Right renal cortex interstitium (tissue), 3 donors: Measurements from ENCODE around the gene SLC26A6. TPM values are rescaled to one million over a fixed set of nuclear protein-coding genes. Genes with fewer than 3 reads are reported as not detected.

Source experiments
- DNase-seq, 3 donors: peaks; one replicate each; pipeline ENCODE4 v3.0.0-alpha.2; 2013; ENCODE audit warnings: low read depth in 3 of 3, low spot score in 2 of 3
- polyA plus RNA-seq, 3 donors: library from polyadenylated mRNA; unstranded; fragments of 120-200 nt; gene quantifications; one replicate each; pipeline ENCODE4 v1.2.1, GENCODE V29; 2013; ENCODE audit not compliant: insufficient read length in 3 of 3

SLC26A6 gene
- polyA plus RNA-seq, 3 donors: 16.5 to 26.2 (median 18.4) TPM

DNA sequence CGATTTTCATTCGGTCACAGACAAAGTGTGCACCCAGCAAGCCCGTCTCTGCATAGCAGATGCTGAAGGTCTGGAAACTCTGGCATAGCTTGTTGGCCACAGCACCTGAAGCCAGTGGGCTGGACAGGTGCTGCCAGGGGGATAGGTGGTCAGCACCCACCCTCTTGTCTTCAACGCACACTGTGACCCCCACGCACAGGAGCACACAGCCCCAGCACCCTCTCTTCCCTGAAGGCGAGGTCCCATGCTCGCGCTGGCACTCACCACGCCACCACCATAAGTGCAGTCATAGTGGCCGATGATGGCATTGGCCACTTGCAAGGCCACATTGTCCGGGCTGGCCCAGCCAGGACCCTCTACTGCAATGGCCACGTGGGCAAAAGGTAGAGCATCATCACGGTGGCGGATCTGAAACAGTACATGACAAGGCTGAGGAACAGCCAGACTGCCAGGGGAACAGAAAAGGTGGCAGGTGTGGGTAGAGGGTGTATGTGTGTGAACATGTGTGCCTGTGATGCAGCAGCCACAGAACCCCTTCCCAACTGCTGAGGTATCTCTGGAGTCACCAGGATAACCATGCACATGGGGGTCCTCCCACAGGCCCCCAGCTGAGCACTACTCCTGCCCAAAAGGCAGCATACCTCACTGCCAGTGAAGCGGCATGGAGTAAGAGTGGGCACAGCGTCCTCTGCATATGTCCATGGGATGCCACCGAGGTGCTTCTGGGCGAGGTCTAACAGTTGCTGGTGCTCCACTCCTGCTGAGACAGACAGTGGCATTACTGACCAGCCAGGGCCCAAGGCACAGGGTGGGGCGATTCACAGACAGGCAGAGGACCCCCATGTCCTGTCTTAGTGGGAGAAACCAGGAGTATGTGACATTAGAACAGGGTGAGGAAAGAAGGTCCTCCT, 34.3 kb downstream of the SLC26A6 start:
- no peak for DNase-seq

DNA sequence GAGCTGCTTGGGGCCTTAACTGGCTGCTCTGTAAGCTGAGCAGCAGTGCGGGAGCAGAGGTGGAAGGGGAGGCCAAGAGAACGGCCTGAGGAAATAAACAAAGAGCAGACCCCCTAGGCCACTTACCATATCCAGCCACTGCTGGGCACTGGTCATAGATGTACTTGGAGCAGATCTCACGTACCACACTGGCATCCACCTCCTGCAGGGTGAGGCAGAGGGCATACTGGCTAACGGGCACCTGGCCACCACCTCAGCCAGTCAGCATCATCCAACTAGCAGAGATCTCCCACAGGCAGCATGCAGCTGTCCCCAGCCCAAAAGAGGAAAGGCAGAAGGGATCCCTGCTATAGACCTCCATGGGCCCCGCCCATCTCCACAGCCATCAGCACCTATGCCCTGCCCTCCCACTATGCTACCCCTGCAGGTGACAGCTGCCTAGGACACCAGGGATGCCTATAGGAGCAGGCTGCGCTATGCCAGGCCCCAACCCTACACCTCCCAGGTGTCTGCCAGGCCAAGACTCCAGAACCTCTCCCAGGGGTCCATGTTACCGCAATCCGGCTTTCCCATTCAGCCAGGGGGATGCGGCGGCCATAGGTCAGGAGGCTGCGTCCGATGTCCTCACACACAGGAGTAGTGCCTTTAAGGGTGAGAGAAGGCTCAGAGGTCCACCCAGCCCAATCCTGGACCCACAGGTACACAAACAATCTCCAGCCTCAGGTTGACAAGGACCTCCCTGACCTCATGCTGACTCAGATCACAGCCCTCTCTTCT, 35.6 kb downstream of the SLC26A6 start:
- DNase-seq: no peak

DNA sequence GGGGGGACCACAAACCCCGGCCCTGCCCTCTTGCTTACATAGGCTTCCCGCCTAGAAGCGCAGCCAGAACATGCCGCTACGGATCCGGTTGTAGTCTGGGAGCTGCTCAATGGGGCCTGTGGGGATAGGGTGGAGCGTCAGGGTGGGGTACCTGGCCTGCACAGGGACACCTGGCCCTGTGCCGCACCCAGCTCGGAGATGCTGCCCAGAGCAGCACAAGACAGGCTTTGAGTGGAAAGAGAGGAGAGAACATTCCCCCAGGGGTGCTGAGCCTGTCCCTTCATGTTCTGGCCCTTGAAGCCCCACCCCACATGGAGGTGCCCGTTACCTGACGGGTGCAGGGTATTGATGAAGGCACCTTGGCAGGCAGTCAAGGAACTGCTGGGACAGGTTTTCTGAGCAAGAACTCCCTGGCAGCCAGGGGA, 36.2 kb downstream of the SLC26A6 start:
- DNase-seq: no peak

DNA sequence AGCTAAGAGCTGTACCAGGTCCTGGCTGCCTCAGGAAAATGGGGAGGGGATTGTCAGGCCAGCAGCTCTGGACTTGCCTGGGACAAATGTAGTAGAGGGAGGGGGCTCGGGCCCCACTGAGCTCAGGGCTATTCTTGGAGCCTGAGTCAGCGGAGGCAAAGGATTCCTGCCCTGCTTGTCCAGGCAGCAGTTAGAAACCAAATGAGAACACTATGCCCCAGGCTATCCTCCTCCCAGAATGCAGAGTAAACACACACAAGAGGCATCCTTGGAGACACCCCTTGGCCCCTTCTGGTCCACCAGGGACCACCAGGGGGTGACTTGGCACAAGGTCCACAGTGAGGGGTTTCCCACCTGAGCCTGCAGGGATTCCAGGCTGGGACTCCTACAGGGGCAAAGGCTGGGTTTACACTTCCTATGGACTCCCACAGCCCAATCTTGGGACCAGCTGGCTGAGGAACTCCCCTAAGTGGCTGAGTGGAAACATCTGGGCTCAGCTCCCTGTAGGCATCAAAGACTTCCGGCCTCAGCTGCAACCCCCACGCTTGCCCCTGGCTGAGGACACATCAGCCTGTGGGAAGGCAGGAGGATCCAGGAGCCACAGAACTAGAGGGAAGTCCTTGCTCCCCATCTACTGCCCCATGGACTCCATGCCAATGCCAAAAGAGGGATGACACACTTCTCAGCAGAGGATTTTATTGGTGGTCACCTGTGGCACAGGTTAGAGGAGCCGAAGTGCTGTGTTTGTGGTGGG, 36.8 kb downstream of the SLC26A6 start:
- DNase-seq: peak; percentile 64 to 75 (median 74)

DNA sequence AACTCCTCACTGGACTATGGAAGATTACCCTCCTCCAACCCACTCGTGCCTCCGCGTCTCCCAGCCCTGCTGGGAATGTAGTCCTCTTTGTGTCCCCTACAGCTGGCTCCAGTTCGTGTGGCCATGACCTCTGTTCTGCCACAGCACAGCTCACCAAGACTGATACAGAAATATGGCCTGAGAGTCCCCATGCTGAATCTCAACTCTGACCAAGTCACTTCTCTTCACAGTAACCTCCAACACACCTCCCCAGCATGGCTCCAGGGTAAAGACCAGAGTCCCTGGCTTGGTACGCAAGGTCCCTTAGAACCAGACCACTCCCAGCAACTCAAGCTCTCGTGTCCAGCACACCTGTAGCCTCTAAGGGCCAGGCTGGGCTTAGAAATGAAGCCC, 37.9 kb downstream of the SLC26A6 start:
- no peak for DNase-seq

DNA sequence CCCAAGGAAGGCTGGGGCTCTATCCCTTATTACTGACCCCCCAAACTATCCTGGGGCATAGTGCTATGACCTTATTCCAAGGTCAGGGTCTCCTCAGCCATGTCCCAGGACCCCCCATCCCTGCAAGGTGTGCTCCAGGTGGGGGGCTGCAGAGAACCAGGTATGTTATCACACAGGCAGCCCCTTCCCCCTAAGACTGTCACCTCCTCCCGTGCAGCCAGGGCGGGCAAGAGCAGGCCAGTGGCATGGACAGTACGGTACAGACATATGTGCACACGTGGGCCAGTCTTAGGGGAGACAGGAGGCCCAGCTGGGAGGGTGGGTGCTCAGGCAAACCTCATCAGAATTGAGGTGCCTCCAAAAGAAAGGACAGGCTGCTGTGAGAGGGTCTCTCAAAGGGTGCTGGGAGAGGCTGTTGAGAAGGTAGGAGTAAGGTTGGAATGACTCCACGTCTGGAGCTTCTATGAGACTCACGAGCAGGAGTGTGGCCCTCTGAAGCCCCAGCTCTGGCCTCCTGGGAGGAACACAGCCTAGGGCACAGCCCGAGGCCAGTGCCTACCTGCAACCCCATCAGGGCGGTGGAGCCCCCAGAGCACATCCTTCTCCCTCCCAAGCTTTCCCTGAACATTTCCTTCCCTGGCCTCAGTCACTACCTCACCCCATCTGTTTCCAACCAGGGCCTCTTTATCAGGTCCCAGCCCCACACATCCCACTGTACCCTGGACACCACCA, 38.4 kb downstream of the SLC26A6 start:
- no peak for DNase-seq

DNA sequence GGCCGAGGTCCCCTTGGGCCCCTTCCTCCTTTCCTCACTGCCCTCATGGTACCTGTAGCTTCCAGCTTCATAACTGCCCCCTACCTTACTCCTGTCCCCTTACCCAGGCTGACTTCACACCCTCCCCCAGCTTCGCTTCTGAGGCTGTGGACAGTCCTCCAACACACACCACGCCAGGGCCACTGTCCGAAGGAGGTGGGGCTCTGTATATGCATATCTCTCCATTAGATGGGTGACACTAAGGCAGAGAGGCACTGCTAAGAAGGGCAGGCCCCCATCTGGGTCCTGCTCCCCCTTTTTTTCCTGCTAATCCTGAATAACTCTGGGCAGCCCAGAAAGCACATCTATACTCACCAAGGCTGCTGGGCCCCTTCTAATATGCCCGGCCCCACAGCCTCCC, 39.1 kb downstream of the SLC26A6 start:
- no peak for DNase-seq

DNA sequence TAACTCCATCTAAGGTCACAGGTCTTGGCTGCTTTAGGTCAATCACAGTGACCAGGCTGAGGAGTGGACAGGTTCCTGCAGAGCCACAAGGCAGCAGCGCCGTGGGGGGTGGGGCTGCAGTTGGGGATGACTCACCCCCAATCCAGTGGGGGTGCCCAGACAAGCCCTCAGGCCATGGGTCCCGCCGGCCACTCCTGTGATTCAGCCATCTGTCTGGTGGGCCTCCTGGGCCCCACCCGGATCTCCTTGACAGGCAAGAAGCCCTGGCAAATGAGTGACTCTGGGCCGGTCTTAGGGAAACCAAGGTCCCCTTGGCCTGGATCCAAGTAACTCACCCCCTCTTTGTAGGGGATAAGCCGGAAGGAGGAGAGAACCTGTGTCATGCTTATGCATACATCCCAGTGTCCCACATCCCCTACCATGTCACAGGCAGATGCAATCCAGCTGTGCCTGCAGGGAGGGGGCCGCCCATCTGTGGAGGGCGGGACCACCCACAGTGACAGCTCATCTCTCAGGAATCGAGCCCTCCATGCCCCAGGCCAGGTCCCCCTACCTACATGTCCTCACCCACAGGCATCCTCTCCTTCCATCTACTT, 39.6 kb downstream of the SLC26A6 start:
- DNase-seq: peak in 1 of 3 donors; percentile 16

DNA sequence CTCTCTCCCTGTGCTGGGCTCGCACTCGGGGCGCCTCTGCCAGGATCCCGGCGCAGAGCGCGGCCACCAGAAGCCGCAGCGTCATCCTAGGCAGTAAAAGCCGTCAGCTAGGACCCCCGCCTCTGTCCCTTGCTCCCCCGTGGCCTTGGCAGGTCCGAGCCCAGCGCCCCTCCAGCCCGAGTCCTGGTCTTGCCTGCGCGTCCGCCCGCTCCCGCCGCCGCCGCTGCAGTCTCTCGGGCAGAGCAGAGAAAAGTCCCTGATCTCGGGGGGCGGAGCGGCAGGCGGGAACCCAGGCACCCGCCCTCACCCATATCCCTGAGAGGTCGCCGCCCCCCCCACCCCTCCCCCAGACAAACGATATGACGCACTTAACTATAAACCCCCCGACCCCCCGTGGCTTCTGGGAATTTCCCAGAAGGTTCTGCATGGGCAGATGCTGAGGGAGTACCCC, 40.2 kb downstream of the SLC26A6 start, which contains the start of gene COL7A1:
TSS of gene COL7A1 (minus strand) at position 255 of the 451 bp plus-strand sequence. CDS start at position 85, 170 bp downstream.
- no peak for DNase-seq

DNA sequence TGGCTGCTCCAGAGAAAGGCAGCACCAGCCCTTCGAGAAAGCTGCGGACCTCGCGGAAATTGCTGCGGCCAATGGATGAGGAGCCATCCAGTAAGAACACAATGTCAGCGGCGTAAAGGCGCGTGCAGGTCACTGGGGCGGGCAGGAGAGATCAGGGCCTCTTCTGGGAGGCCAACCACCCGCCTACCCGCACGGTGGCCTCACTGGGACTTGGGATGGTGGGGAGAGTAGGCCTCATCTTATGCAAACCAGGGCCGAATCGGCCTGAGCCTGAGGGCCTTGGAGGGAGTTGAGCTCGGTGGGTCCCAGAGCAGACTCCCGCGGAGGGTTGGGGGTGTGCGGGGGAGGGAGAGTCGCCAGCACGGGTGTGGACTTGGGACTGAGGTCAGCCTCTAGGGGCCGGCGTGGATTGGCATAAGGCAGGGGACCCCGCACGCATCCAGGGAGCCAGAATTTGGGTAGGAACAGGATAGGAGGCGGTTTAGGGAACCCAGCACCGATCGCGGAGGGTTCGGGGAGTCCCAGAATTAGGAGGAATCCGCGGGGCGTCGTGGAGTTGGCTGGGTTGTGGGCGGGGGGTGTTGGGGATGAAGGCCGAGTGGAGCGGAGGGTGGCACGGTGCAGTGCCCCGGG, 40.7 kb downstream of the SLC26A6 start:
- DNase-seq: no peak

DNA sequence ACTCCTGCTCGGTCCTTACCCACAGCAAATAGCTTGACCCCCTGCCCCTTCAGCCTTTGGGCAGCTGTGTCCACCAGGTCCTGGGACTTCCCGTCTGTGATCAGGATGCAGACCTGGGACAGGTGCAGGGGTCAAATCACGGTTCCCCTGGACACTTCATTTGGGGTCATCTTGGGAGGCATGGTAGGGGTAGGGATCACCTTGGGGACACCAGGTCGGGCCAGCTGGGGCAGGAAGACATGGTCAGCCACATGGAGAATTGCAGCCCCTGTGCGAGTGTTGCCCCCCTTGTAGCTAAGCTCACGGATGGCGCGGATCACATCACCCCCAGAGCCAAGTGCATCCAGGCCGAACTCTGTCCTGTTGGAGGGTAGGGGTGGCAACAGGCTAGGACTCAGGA, 41.9 kb downstream of the SLC26A6 start:
- no peak for DNase-seq

DNA sequence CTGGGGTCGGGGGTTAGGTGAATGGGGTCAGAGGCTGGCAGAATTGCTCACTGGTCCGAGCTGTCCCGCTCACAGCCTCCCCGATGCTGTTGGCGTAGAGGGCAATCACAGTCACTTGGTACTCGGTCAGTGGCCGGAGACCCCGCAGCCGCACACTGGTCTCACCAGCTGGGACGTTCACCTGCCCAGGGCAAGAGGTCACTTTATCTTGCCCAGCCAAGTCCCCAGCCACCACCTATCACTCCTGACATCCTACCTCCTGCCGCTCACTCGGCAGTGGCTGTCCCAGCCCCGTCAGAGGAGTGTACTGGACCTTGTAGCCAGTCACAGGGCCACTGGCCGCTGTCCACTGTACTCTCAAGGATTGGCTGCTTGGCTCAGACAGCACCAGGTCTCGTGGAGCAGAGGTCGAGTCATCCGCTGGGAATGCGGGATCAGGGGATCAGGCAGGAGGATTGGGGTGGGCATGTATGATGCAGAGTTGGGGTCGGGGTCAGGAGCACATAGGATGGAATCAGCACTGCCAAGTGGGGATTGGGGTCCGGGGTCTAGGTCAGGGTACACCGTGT, 42.7 kb downstream of the SLC26A6 start:
- DNase-seq: no peak

DNA sequence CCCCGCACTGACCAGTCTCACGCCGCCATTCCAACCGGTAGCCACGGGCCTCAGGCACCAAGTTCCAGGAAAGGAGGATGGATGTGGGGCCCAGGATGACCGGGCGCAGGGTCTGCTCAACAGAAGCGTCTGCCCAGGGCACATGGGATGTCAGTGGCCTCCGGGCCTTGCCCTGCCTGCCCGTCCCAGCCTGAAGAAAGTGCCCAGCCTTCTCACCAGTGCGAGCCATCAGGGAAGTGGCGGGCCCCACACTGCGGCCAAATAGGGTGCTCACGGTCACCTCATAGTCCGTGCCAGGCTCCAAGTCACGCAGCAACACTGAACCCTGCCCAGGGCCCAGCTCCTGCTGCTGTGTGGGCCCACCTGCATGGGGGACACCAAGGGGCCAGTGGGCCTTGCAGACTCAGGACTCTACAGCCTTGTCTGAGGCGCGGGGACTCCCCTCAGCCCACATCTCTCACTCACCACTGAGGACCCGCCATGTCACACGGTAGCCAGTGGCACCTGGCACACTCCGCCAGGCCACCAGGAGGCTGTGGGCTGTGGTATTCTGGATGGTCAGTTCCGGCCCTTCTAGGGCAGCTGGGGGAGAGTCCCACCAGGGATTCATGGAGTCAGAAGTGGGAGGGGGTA, 43.3 kb downstream of the SLC26A6 start:
- no peak for DNase-seq

DNA sequence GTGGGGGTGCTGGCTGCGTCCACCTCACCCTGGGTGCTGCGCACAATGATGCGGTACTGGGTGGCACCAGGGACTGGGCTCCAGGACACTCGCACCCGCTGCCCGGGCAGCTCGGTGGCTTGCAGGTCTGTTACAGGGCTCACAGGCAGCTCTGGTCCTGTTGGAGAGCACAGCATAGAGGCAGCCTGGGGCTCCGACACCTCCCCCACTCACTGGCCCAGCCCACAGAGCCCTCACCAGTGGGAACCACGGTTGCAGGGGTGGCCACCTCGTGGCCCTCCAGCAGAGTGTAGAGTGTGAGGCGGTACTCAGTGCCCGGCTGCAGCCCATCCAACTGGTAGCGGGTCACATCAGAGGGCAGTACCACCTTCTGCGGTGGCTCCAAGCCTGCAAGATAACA, 43.8 kb downstream of the SLC26A6 start:
- no peak for DNase-seq

DNA sequence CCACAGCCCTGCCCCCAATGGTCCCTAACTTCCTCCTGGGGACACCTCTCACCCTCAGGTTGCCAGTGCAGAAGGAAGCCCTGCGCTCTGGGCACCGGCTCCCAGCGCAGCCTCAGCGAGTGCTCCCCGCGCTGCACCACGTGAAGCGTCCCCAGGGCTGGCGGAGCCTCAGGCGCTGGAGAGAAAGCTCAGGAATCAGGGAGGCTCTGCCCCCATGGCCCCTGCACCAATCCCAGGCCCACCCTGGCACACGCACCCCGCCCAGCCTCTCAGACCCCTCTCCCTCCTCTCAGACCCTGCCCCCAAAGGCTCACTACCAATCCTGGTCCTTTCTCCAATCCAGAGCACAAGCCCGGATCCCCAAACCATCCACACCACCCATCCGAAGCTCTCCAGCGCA, 47.0 kb downstream of the SLC26A6 start:
- DNase-seq: no peak

DNA sequence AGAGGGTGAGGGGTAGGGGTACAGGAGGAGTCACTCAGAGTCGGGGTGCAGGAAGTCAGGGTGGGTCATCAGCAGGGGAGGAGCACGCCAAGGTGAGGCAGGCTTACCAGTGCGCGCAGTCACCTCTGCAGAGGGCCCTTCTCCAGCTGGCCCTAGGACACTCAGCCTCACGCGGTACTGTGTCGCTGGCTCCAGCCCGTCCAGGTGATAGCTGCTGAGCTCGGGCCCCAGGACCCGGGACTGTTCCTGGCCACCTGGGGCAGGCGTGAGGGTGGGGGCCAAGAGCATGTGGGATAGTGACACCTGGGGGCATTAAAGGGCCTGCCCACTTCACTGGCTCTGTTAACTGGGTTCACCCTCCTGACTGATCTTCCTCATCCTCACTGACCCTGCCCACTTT, 47.6 kb downstream of the SLC26A6 start:
- no peak for DNase-seq

DNA sequence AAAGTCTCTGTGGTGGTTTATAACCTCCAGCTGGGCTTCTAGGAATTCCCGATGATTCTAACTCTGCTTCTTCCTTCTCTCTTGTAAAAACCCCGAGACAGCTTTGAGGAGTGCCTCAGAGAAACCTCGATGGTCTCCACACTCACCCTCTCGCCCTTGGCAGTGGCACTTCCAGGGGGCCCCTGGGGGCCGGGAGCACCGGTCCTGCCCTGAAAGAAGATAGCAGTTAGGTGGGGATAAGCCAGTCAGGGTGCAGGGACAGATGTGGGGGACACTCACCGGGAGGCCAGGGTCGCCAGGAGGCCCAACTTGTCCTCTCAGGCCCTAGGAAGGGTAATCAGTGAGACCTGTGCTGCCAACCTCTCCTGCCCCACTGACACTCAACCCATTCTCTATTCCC, 49.9 kb downstream of the SLC26A6 start:
- DNase-seq: no peak

DNA sequence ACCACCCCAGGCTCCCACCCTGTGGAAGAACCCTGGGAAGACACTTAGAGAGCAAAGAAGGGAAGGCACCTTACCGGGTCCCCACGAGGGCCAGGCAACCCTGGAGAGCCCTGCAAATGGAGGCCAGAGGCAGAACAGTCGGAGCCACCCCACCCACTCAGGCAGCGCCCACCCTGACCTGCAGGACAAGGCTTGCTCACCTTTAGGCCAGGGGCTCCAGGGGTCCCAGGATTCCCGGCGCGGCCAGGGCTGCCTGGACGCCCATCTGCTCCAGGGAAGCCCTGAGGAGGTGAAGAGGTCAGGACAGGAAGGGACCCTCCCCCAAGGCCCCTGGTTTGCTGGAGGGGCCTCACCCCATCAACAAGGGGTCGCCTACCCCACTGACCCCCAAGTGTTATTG, 50.4 kb downstream of the SLC26A6 start:
- DNase-seq: no peak
